Osteocyte (in vitro differentiated cells): Measurements from ENCODE around the gene KCNJ12. TPM values are rescaled to one million over a fixed set of nuclear protein-coding genes. Genes with fewer than 3 reads are reported as not detected.

Source experiments
- DNase-seq: peaks from one replicate; pipeline ENCODE4 v3.0.0; 2021; ENCODE audit warnings: mixed read lengths; ENCODE audit not compliant: unreplicated experiment; ENCODE audit errors: extremely low spot score
- H3K27ac Mint-ChIP-seq: one replicate; pipeline ENCODE4 v1.8.0; 2021; ENCODE audit warnings: mild to moderate bottlenecking, mixed read lengths; ENCODE audit not compliant: unreplicated experiment
- H3K27me3 Mint-ChIP-seq: one replicate; pipeline ENCODE4 v1.8.0; 2021; ENCODE audit warnings: mixed read lengths; ENCODE audit not compliant: unreplicated experiment
- H3K36me3 Mint-ChIP-seq: one replicate; pipeline ENCODE4 v1.8.0; 2021; ENCODE audit warnings: mixed read lengths; ENCODE audit not compliant: unreplicated experiment
- H3K4me1 Mint-ChIP-seq: one replicate; pipeline ENCODE4 v1.8.0; 2021; ENCODE audit warnings: mixed read lengths; ENCODE audit not compliant: unreplicated experiment
- H3K4me3 Mint-ChIP-seq: one replicate; pipeline ENCODE4 v1.8.0; 2021; ENCODE audit warnings: mild to moderate bottlenecking, moderate library complexity, mixed read lengths; ENCODE audit not compliant: unreplicated experiment
- H3K9me3 Mint-ChIP-seq: one replicate; pipeline ENCODE4 v1.8.0; 2021; ENCODE audit warnings: mixed read lengths; ENCODE audit not compliant: unreplicated experiment
- CTCF ChIP-seq: fragments of 200-600 bp; sonication (generic); IDR thresholded peaks from 2 replicates; pipeline ENCODE4 v1.5.0; 2021; ENCODE audit warnings: antibody characterized with exemption, mild to moderate bottlenecking, moderate library complexity
- total RNA-seq: library from RNA; stranded (reverse); gene quantifications from 2 replicates; pipeline ENCODE4 v1.2.1, GENCODE V29; 2021

The KCNJ12 gene
- total RNA-seq, 1 donor from 2014 or later: 2.3 TPM

GRCh38 chr17:21467739-21468490 lies 91.8 kb downstream of the KCNJ12 start:
- peaks cover 13% of the 10 kb centered on the region for H3K4me1 Mint-ChIP-seq
- no peak overlapping the region for H3K4me3 Mint-ChIP-seq
- peak; percentile 68 for DNase-seq
- H3K27ac Mint-ChIP-seq: no peak overlapping the region
- H3K36me3 Mint-ChIP-seq: no peaks in the 10 kb centered on the region
- no peak for TF ChIP-seq CTCF
- peaks cover 63% of the 10 kb centered on the region for H3K27me3 Mint-ChIP-seq
- no peaks in the 10 kb centered on the region for H3K9me3 Mint-ChIP-seq

Other genes starting within 250 kb of the KCNJ12 start
- gene DHRS7B, start 249.4 kb upstream of the KCNJ12 start, total RNA-seq: 15.7 and 20.1 TPM in 2 replicates
- 20.4 and 21.5 TPM in 2 replicates for gene TMEM11, start 162.2 kb upstream of the KCNJ12 start, total RNA-seq
- gene NATD1, start 122.9 kb upstream of the KCNJ12 start, total RNA-seq: 18.5 and 18.8 TPM in 2 replicates
- gene MAP2K3, start 91.6 kb upstream of the KCNJ12 start, total RNA-seq: 33.1 and 36.2 TPM in 2 replicates